Esophagus squamous epithelium (tissue), 4 donors: ENCODE measurements around the gene FOLR2.

Experiments used
- POLR2A ChIP-seq, 4 donors: fragments of 450-650 bp; IDR thresholded peaks; one replicate each; pipeline ENCODE4 v1.6.1; 2017; ENCODE audit warnings: antibody characterized with exemption in 4 of 4, mild to moderate bottlenecking in 4 of 4, moderate library complexity in 3 of 4
- TF ChIP-seq, protein P1 (sequence below), 6 experiments: fragments of 450-650 bp in 4 of 6; fragments of 200-600 bp in 2 of 6; sonication (generic) in 2 of 6; IDR thresholded peaks; one replicate each; pipeline ENCODE4 v1.5.1; 2016 to 2019; ENCODE audit warnings: antibody characterized with exemption in 6 of 6, mild to moderate bottlenecking in 4 of 6, moderate library complexity in 4 of 6

DNA sequence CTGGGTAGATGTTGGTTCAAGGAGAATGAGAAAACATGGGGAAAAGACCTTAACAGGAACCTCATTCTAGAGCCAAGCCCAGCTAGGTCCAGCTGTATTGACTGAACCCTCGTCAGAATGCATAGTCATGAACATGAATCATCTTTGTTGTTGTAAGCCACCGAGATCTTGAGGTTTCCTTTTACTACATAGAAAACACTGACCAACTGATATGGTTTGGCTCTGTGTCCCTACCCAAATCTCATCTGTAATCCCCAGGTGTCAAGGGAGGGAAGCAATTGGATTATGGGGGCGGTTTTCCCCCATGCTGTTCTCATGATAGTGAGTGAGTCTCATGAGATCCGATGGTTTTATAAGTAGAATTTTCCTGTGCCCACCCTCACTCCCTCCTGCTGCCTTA is 46.8 kb downstream of the FOLR2 start:
- TF ChIP-seq, protein P1, sequence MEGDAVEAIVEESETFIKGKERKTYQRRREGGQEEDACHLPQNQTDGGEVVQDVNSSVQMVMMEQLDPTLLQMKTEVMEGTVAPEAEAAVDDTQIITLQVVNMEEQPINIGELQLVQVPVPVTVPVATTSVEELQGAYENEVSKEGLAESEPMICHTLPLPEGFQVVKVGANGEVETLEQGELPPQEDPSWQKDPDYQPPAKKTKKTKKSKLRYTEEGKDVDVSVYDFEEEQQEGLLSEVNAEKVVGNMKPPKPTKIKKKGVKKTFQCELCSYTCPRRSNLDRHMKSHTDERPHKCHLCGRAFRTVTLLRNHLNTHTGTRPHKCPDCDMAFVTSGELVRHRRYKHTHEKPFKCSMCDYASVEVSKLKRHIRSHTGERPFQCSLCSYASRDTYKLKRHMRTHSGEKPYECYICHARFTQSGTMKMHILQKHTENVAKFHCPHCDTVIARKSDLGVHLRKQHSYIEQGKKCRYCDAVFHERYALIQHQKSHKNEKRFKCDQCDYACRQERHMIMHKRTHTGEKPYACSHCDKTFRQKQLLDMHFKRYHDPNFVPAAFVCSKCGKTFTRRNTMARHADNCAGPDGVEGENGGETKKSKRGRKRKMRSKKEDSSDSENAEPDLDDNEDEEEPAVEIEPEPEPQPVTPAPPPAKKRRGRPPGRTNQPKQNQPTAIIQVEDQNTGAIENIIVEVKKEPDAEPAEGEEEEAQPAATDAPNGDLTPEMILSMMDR (IDR thresholded peaks at IDR 0.05), result no peak
- no peak for TF ChIP-seq POLR2A (IDR thresholded peaks at IDR 0.05)
